ENCODE data around the gene RNF138. TPM values are rescaled to one million over a fixed set of nuclear protein-coding genes. Genes with fewer than 3 reads are reported as not detected.
A peak's percentile ranks its signal among the peaks of the same experiment; 100 is the strongest.

RNF138 gene, protein sequence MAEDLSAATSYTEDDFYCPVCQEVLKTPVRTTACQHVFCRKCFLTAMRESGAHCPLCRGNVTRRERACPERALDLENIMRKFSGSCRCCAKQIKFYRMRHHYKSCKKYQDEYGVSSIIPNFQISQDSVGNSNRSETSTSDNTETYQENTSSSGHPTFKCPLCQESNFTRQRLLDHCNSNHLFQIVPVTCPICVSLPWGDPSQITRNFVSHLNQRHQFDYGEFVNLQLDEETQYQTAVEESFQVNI
- total RNA-seq (2021; fragmentation: NEBNext Ultra II Directional; extraction: Animal tissue kit (Norgen Biotek cat#: 25700)) (91.3 and 109 TPM in 2 replicates), polyA plus RNA-seq (2011; rRNA removed) (29.2 and 43.1 TPM in 2 replicates), polyA minus RNA-seq (2011; rRNA and poly(A)+ RNA removed) (48.2 and 68.1 TPM in 2 replicates)
- polyA plus RNA-seq (2011; cell fraction: cytosol; rRNA removed) = 46.0 TPM
- polyA plus RNA-seq (2011; cell fraction: nucleus; rRNA removed) = 95.6 TPM
- polyA plus RNA-seq (2012, experiment 1 of 2) = 43.0 to 61.9 TPM (median 57.7 TPM) in 4 replicates
- polyA plus RNA-seq (2012, experiment 2 of 2) = 2.9 TPM
- 45.1 TPM for polyA plus RNA-seq (2013, experiment 1 of 2)
- polyA plus RNA-seq (2013, experiment 2 of 2) = 45.0 TPM
- 139 TPM for polyA minus RNA-seq (2011; cell fraction: cytosol; rRNA and poly(A)+ RNA removed)
- polyA minus RNA-seq (2011; cell fraction: nucleus; rRNA and poly(A)+ RNA removed) = 76.3 TPM
- long read RNA-seq, experiment 1, transcript RNF138-202 (8 exons, 3,570 nt) = major isoform, 25 of 135 reads
- long read RNA-seq, experiment 1, transcript RNF138-201 (5 exons, 2,071 nt) = minor isoform, 6 of 135 reads
- long read RNA-seq, experiment 1, partial matches to known transcripts = 76 of 135 reads
- long read RNA-seq, experiment 1, other reads (novel, unspliced or antisense) = 28 of 135 reads
- long read RNA-seq, experiment 2, partial matches to known transcripts = 35 of 45 reads
- long read RNA-seq, experiment 2, other reads (novel, unspliced or antisense) = 8 of 45 reads

DNA sequence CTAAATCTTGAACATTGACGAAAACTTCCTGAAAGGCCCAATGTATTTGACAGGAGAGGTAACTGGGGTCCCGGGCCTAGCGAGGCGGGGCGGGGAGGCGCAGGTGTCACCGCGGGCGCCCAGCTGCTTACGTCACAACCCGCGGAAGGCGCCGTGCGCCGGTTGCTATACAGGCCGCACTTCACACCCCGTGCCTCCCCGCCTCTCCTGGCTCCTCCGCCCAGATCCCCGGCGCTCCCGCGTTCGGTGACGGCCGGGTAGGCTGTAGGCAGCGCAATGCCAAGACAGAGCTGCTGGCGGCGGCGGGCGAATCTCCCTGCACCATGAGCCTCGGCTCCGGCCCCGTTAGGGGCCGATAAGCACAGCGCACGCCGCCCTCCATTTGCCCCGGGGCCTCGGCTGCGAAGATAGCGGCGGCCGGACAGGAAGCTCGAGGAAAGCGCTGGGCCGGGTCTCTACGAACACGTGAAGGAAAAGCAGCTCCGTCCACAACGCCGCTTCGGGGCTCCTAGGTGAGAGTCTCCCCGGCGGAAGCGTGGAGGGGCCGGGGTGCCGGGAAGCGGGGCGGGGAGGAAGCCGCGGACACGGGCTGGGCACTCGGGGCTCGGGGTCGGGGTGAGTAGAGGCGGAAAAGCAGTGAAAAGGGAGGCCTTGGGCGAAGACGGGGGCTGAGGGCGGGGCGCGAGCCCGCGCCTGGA, at the start of gene RNF138:
RNF138 (plus strand) TSS at position 151 of the 698 bp plus-strand sequence. CDS start 903 bp downstream, outside the sequence.
- Histone ChIP-seq H3K56ac (replicated peaks; ENCODE audit: insufficient read length, low read depth, low read length) (no peak within 1 kb of the TSS), H4K5ac (ENCODE audit: insufficient read length, low read depth, low read length) (peak within 1 kb of the TSS; percentile 18), H2BK5ac (ENCODE audit: low read depth, low read length) (peak within 1 kb of the TSS; percentile 97), H3K27ac (ENCODE audit: low read depth, low read length) (peak within 1 kb of the TSS; percentile 91), H3K9ac (replicated peaks in 1 of 4; ENCODE audit: extremely low read depth in 1 of 4, low read depth in 3 of 4, low read length in 3 of 4) (peak within 1 kb of the TSS; percentile 82 to 94 (median 90)), H3K36me3 (ENCODE audit: control insufficient read depth in 2 of 4, insufficient read depth in 4 of 4, low read length in 3 of 4) (peaks cover 0 to 10% (median 0%) of the 10 kb centered on the region in 4 experiments; a peak in 1 of 8 replicates), H2BK20ac (ENCODE audit: low read length) (no peak within 1 kb of the TSS), H3K79me2 (ENCODE audit: control insufficient read depth in 1 of 2, insufficient read depth in 2 of 2, low read length in 2 of 2) (peaks cover 22 to 38% of the 10 kb centered on the region in 2 experiments), H3K27me3 (replicated peaks in 1 of 4; ENCODE audit: control insufficient read depth in 3 of 4, extremely low read depth in 1 of 4, insufficient read depth in 3 of 4, low read length in 3 of 4) (no peaks in the 10 kb centered on the region), H3K14ac (ENCODE audit: insufficient read length) (no peak within 1 kb of the TSS), H3K4me1 (replicated peaks in 1 of 4; ENCODE audit: control insufficient read depth in 3 of 4, insufficient read depth in 4 of 4, low read length in 3 of 4) (peaks cover 0 to 3% (median 3%) of the 10 kb centered on the region in 4 experiments; a peak in 3 of 7 replicates), H3K4ac (replicated peaks; ENCODE audit: insufficient read length, low read depth, low read length) (no peak within 1 kb of the TSS), H4K91ac (replicated peaks; ENCODE audit: insufficient read length, low read length) (peak within 1 kb of the TSS; percentile 52), H3K23ac (ENCODE audit: insufficient read length) (no peak within 1 kb of the TSS), H4K20me1 (replicated peaks in 1 of 2; ENCODE audit: control insufficient read depth in 1 of 2, insufficient read depth in 2 of 2, low read length in 2 of 2) (peaks cover 6 to 11% of the 10 kb centered on the region in 2 experiments), H3K9me3 (ENCODE audit: insufficient read depth in 2 of 2, low read depth in 1 of 2, low read length in 1 of 2) (no peaks in the 10 kb centered on the region), H2AFZ (ENCODE audit: low read length) (peak within 1 kb of the TSS; percentile 72), H4K8ac (ENCODE audit: extremely low read depth, insufficient read depth, low read length) (peak within 1 kb of the TSS; percentile 98), H2BK120ac (replicated peaks; ENCODE audit: low read depth, low read length) (no peak within 1 kb of the TSS), H3K4me2 (ENCODE audit: insufficient read depth in 1 of 2, low read depth in 2 of 2, low read length in 2 of 2) (peak within 1 kb of the TSS; percentile 80 to 85), H3K4me3 (ENCODE audit: extremely low read depth in 1 of 4, insufficient read depth in 2 of 4, low read depth in 3 of 4, low read length in 4 of 4) (peak within 1 kb of the TSS; percentile 84 to 92 (median 88)), H3K79me1 (ENCODE audit: low read depth, low read length) (peaks cover 8% of the 10 kb centered on the region), H2AK5ac (ENCODE audit: low read depth, low read length) (no peak within 1 kb of the TSS), H2BK12ac (ENCODE audit: low read depth, low read length) (peak within 1 kb of the TSS; percentile 93; the same call in 1 of the 2 replicates), H3K23me2 (ENCODE audit: low read depth, low read length) (peaks cover 5% of the 10 kb centered on the region; the same call in 1 of the 2 replicates), H3K18ac (ENCODE audit: extremely low read depth, low read length) (peak within 1 kb of the TSS; percentile 96), H2BK15ac (ENCODE audit: low read length) (no peak within 1 kb of the TSS)
- WGBS, 2 experiments (ENCODE audit: extremely low coverage in 1 of 2, insufficient coverage in 1 of 2, insufficient read length in 1 of 2, insufficient replicate concordance in 2 of 2, low coverage in 1 of 2, low lambda C conversion rate in 2 of 2, missing lambda C conversion rate in 1 of 2) = 3% methylated on average over 51 of the region's 75 CpGs; no CpG with 5 or more reads in 1 of the 2 experiments
- POLR2A ChIA-PET (ENCODE audit: partially characterized antibody) = interaction anchor here (0.7 to 1.6 kb wide), 11 partner anchors 8 to 304 kb away, joined by 3 to 10 read pairs (median 4); partner anchors contain the start of gene RNF125
- CTCF ChIA-PET (ENCODE audit: partially characterized antibody) = interaction anchor here (0.6 kb wide), 1 partner anchor 216 kb away, joined by 5 read pairs; no protein-coding TSS in a partner anchor
- FAIRE-seq = no peak
- peak; percentile 66 to 86 for DNase-seq (ENCODE audit: low read depth in 1 of 2, low spot score in 2 of 2)
- TF ChIP-seq SIRT6 (IDR thresholded peaks at IDR 0.05; ENCODE audit: low read length) (no peak), PHF8 (conservative IDR thresholded peaks at IDR 0.05; ENCODE audit: low read depth, low read length) (peak; percentile 87), SIN3A (conservative IDR thresholded peaks at IDR 0.05 in 1 of 2, IDR thresholded peaks at IDR 0.05 in 1 of 2; ENCODE audit: low read depth in 1 of 2, low read length in 2 of 2) (peak in 1 of 2 experiments; percentile 80; a peak in 2 of 4 replicates), POLR2AphosphoS5 (IDR thresholded peaks at IDR 0.05; ENCODE audit: low read depth, low read length) (peak; percentile 87), NRF1 (IDR thresholded peaks at IDR 0.05; ENCODE audit: low read depth, low read length) (no peak), TAF1 (IDR thresholded peaks at IDR 0.05; ENCODE audit: low read depth, low read length) (peak; percentile 87)
- TF ChIP-seq, protein P1, sequence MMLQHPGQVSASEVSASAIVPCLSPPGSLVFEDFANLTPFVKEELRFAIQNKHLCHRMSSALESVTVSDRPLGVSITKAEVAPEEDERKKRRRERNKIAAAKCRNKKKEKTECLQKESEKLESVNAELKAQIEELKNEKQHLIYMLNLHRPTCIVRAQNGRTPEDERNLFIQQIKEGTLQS (IDR thresholded peaks at IDR 0.05; ENCODE audit: insufficient read depth, low read depth, low read length) = no peak
